IgD-negative memory B cell (primary cell): ENCODE measurements around the gene ICOSLG. TPM values are rescaled to one million over a fixed set of nuclear protein-coding genes. Genes with fewer than 3 reads are reported as not detected.
"Not testable (repeated sequence)": the region's sequence is repeated elsewhere in the genome, so short reads cannot be mapped to it uniquely, and the experiment has no call there.

Experiments used
- H3K27ac Mint-ChIP-seq, 3 donors: one replicate each; pipeline ENCODE4 v1.8.0; 2020 to 2022; ENCODE audit warnings: mild to moderate bottlenecking in 3 of 3, mixed read lengths in 3 of 3, moderate library complexity in 1 of 3
- H3K27me3 Mint-ChIP-seq: one replicate; pipeline ENCODE4 v1.8.0; 2021; ENCODE audit warnings: mixed read lengths
- H3K36me3 Mint-ChIP-seq: one replicate; pipeline ENCODE4 v1.8.0; 2020; ENCODE audit warnings: mild to moderate bottlenecking, mixed read lengths
- H3K4me1 Mint-ChIP-seq, 3 donors: one replicate each; pipeline ENCODE4 v1.8.0; 2020 to 2022; ENCODE audit warnings: mixed read lengths in 3 of 3, mild to moderate bottlenecking in 1 of 3
- H3K4me3 Mint-ChIP-seq, 4 donors: one replicate each; pipeline ENCODE4 v1.8.0; 2020 to 2022; ENCODE audit warnings: mild to moderate bottlenecking in 4 of 4, mixed read lengths in 4 of 4, moderate library complexity in 3 of 4
- H3K9me3 Mint-ChIP-seq, 3 donors: one replicate each; pipeline ENCODE4 v1.8.0; 2020 to 2021; ENCODE audit warnings: mixed read lengths in 3 of 3, mild to moderate bottlenecking in 1 of 3
- polyA plus RNA-seq: library from polyadenylated mRNA; unstranded; fragments of 300-500 nt; fragmentation: Illumina TruSeq; gene quantifications from one replicate; pipeline ENCODE4 v1.2.3, GENCODE V29; 2021

The ICOSLG gene
- 8.5 TPM for polyA plus RNA-seq

GRCh38 chr21:44240842-44241241 lies at the start of gene ICOSLG:
Gene ICOSLG, minus strand, starts transcription at chr21:44240943. Its CDS starts 126 bp downstream, at chr21:44240817.
- H3K9me3 Mint-ChIP-seq, H3K27ac Mint-ChIP-seq, H3K27me3 Mint-ChIP-seq, H3K36me3 Mint-ChIP-seq, H3K4me1 Mint-ChIP-seq, H3K4me3 Mint-ChIP-seq: not testable (repeated sequence)

- no peaks in the 10 kb centered on the region for H3K36me3 Mint-ChIP-seq
- no peak overlapping the region for H3K4me3 Mint-ChIP-seq
- H3K4me1 Mint-ChIP-seq, result peaks cover 0 to 3% (median 2%) of the 10 kb centered on the region in 3 donors
- no peaks in the 10 kb centered on the region for H3K9me3 Mint-ChIP-seq
- H3K27me3 Mint-ChIP-seq, result peaks cover 2% of the 10 kb centered on the region
- H3K27ac Mint-ChIP-seq, result no peak overlapping the region
Measured at GRCh38 chr21:44289381-44290010, 48.8 kb upstream of the ICOSLG start.

GRCh38 chr21:44288251-44289110 lies 47.7 kb upstream of the ICOSLG start:
- Mint-ChIP-seq H3K36me3 (no peaks in the 10 kb centered on the region), H3K27me3 (peaks cover 2% of the 10 kb centered on the region), H3K9me3 (no peaks in the 10 kb centered on the region), H3K27ac (peak overlapping the region in 1 of 3 donors; percentile 41), H3K4me3 (no peak overlapping the region), H3K4me1 (peaks cover 0 to 4% (median 3%) of the 10 kb centered on the region in 3 donors)

GRCh38 chr21:44286716-44287632 lies 46.2 kb upstream of the ICOSLG start:
- no peak overlapping the region for H3K27ac Mint-ChIP-seq
- peaks cover 3 to 9% (median 5%) of the 10 kb centered on the region in 3 donors for H3K4me1 Mint-ChIP-seq

GRCh38 chr21:44286086-44286715 lies 45.5 kb upstream of the ICOSLG start:
- H3K4me1 Mint-ChIP-seq, result peaks cover 3 to 9% (median 5%) of the 10 kb centered on the region in 3 donors
- no peaks in the 10 kb centered on the region for H3K9me3 Mint-ChIP-seq
- H3K27me3 Mint-ChIP-seq, result peaks cover 5% of the 10 kb centered on the region

More at GRCh38 chr21:44286716-44287632, 46.2 kb upstream of the ICOSLG start:
- Mint-ChIP-seq H3K9me3 (no peaks in the 10 kb centered on the region), H3K36me3 (no peaks in the 10 kb centered on the region), H3K27me3 (peaks cover 5% of the 10 kb centered on the region), H3K4me3 (no peak overlapping the region)

GRCh38 chr21:44285138-44285992 lies 44.6 kb upstream of the ICOSLG start, which contains the start of gene AIRE:
Gene AIRE, plus strand, starts transcription at chr21:44285876. Its CDS starts 131 bp downstream, at chr21:44286007.
- Mint-ChIP-seq H3K27ac (no peak within 1 kb of the TSS), H3K27me3 (peaks cover 5% of the 10 kb centered on the region), H3K4me1 (peaks cover 3 to 9% (median 5%) of the 10 kb centered on the region in 3 donors), H3K4me3 (no peak within 1 kb of the TSS), H3K36me3 (no peaks in the 10 kb centered on the region), H3K9me3 (no peaks in the 10 kb centered on the region)

More at GRCh38 chr21:44286086-44286715, 45.5 kb upstream of the ICOSLG start:
- Mint-ChIP-seq H3K36me3 (no peaks in the 10 kb centered on the region), H3K4me3 (no peak overlapping the region), H3K27ac (no peak overlapping the region)

- peaks cover 3 to 9% (median 5%) of the 10 kb centered on the region in 3 donors for H3K4me1 Mint-ChIP-seq
- H3K36me3 Mint-ChIP-seq, result no peaks in the 10 kb centered on the region
- peaks cover 8% of the 10 kb centered on the region for H3K27me3 Mint-ChIP-seq
- H3K9me3 Mint-ChIP-seq, result no peaks in the 10 kb centered on the region
- H3K27ac Mint-ChIP-seq, result no peak overlapping the region
- no peak overlapping the region for H3K4me3 Mint-ChIP-seq
Measured at GRCh38 chr21:44283948-44284347, 43.2 kb upstream of the ICOSLG start.

- H3K27me3 Mint-ChIP-seq, H3K36me3 Mint-ChIP-seq, H3K4me1 Mint-ChIP-seq, H3K27ac Mint-ChIP-seq, H3K9me3 Mint-ChIP-seq: not testable (repeated sequence)
- H3K4me3 Mint-ChIP-seq, result peak overlapping the region in 1 of 4 donors; percentile 79
Measured at GRCh38 chr21:44283211-44283785, 42.6 kb upstream of the ICOSLG start.

GRCh38 chr21:44282370-44282769 lies 41.6 kb upstream of the ICOSLG start:
- Mint-ChIP-seq H3K4me1 (peaks cover 3 to 9% (median 5%) of the 10 kb centered on the region in 3 donors), H3K27ac (no peak overlapping the region), H3K27me3 (peaks cover 5% of the 10 kb centered on the region), H3K4me3 (no peak overlapping the region), H3K36me3 (no peaks in the 10 kb centered on the region), H3K9me3 (no peaks in the 10 kb centered on the region)

GRCh38 chr21:44281801-44282200 lies 41.1 kb upstream of the ICOSLG start:
- H3K36me3 Mint-ChIP-seq, result no peaks in the 10 kb centered on the region
- peaks cover 5% of the 10 kb centered on the region for H3K27me3 Mint-ChIP-seq
- H3K4me3 Mint-ChIP-seq, result no peak overlapping the region
- peaks cover 3 to 9% (median 5%) of the 10 kb centered on the region in 3 donors for H3K4me1 Mint-ChIP-seq
- H3K27ac Mint-ChIP-seq, result no peak overlapping the region
- H3K9me3 Mint-ChIP-seq, result no peaks in the 10 kb centered on the region

GRCh38 chr21:44279354-44280260 lies 38.9 kb upstream of the ICOSLG start:
- H3K9me3 Mint-ChIP-seq, result no peaks in the 10 kb centered on the region
- no peaks in the 10 kb centered on the region for H3K36me3 Mint-ChIP-seq
- H3K27me3 Mint-ChIP-seq, result peaks cover 9% of the 10 kb centered on the region
- peaks cover 3 to 9% (median 5%) of the 10 kb centered on the region in 3 donors for H3K4me1 Mint-ChIP-seq
- H3K27ac Mint-ChIP-seq, result no peak overlapping the region
- no peak overlapping the region for H3K4me3 Mint-ChIP-seq

- no peak overlapping the region for H3K27ac Mint-ChIP-seq
- no peak overlapping the region for H3K4me3 Mint-ChIP-seq
- no peaks in the 10 kb centered on the region for H3K36me3 Mint-ChIP-seq
- no peaks in the 10 kb centered on the region for H3K4me1 Mint-ChIP-seq
- no peaks in the 10 kb centered on the region for H3K9me3 Mint-ChIP-seq
- H3K27me3 Mint-ChIP-seq, result peaks cover 6% of the 10 kb centered on the region
Measured at GRCh38 chr21:44275041-44275440, 34.3 kb upstream of the ICOSLG start.
